NCI-H748 treated with DMSO at 0.1 percent for 48 hours (cell line): Measurements from ENCODE around the gene BMPER.

ENCODE experiments used
- DNase-seq: peaks from one replicate; lab custom pipeline; 2025; lab: John Stamatoyannopoulos, UW

BMPER gene

GRCh38 chr7:34031156-34031555 lies 125.8 kb downstream of the BMPER start:
- no peak for DNase-seq

- no peak for DNase-seq
These were observed 129.4 kb downstream of the BMPER start for GRCh38 chr7:34034728-34035127.

- no peak for DNase-seq
These were observed 130.9 kb downstream of the BMPER start for GRCh38 chr7:34036051-34036920.

GRCh38 chr7:34036972-34037792 lies 131.8 kb downstream of the BMPER start:
- DNase-seq = no peak

GRCh38 chr7:34038816-34039470 lies 133.6 kb downstream of the BMPER start:
- DNase-seq = no peak

- no peak for DNase-seq
These were observed 136.4 kb downstream of the BMPER start for GRCh38 chr7:34041707-34042106.

GRCh38 chr7:34042406-34042805 lies 137.1 kb downstream of the BMPER start:
- DNase-seq = no peak

GRCh38 chr7:34043461-34044305 lies 138.3 kb downstream of the BMPER start:
- no peak for DNase-seq

- no peak for DNase-seq
These were observed 138.9 kb downstream of the BMPER start for GRCh38 chr7:34044306-34044643.

- no peak for DNase-seq
These were observed 139.5 kb downstream of the BMPER start for GRCh38 chr7:34044734-34045353.

GRCh38 chr7:34048445-34048844 lies 143.1 kb downstream of the BMPER start:
- no peak for DNase-seq

GRCh38 chr7:34054075-34054474 lies 148.7 kb downstream of the BMPER start:
- no peak for DNase-seq

GRCh38 chr7:34057136-34057535 lies 151.8 kb downstream of the BMPER start:
- no peak for DNase-seq

- no peak for DNase-seq
These were observed 152.6 kb downstream of the BMPER start for GRCh38 chr7:34057956-34058355.

- no peak for DNase-seq
These were observed 153.4 kb downstream of the BMPER start for GRCh38 chr7:34058801-34059135.

GRCh38 chr7:34059136-34059828 lies 153.9 kb downstream of the BMPER start:
- no peak for DNase-seq

- no peak for DNase-seq
These were observed 155.0 kb downstream of the BMPER start for GRCh38 chr7:34060196-34060947.

GRCh38 chr7:34061149-34061548 lies 155.8 kb downstream of the BMPER start:
- DNase-seq = no peak

- no peak for DNase-seq
These were observed 157.0 kb downstream of the BMPER start for GRCh38 chr7:34062341-34062740.

GRCh38 chr7:34062826-34063225 lies 157.5 kb downstream of the BMPER start:
- DNase-seq = no peak
